Ectodermal cell (in vitro differentiated cells): Measurements from ENCODE around the gene PTGDS.

Source experiments
- H3K27ac ChIP-seq: 2 replicates; pipeline ENCODE4 v1.7.0; 2013; ENCODE audit warnings: mild to moderate bottlenecking, low read depth, low read length; ENCODE audit not compliant: insufficient read depth, poor library complexity, severe bottlenecking
- H3K27me3 ChIP-seq: 2 replicates; pipeline ENCODE4 v1.7.0; 2013; ENCODE audit warnings: mild to moderate bottlenecking, low read length; ENCODE audit not compliant: insufficient read depth, control insufficient read depth, poor library complexity, severe bottlenecking
- H3K36me3 ChIP-seq: one replicate; pipeline ENCODE4 v1.7.0; 2013; ENCODE audit warnings: low read length; ENCODE audit not compliant: control insufficient read depth, insufficient read depth
- H3K4me1 ChIP-seq: one replicate; pipeline ENCODE4 v1.7.0; 2013; ENCODE audit warnings: low read length; ENCODE audit not compliant: control insufficient read depth, insufficient read depth
- H3K4me3 ChIP-seq: 2 replicates; pipeline ENCODE4 v1.7.0; 2013; ENCODE audit warnings: low read depth, low read length, control low read depth; ENCODE audit not compliant: insufficient read depth
- H3K9me3 ChIP-seq: 2 replicates; pipeline ENCODE4 v1.7.0; 2013; ENCODE audit warnings: mild to moderate bottlenecking, low read length, moderate library complexity; ENCODE audit not compliant: control insufficient read depth
- WGBS, 2 experiments: methylation state at CpG; one replicate each; pipeline ENCODE4 v1.1.7; 2013; ENCODE audit warnings: missing lambda C conversion rate in 2 of 2; 5-methylcytosine and 5-hydroxymethylcytosine counted together

The PTGDS gene

DNA sequence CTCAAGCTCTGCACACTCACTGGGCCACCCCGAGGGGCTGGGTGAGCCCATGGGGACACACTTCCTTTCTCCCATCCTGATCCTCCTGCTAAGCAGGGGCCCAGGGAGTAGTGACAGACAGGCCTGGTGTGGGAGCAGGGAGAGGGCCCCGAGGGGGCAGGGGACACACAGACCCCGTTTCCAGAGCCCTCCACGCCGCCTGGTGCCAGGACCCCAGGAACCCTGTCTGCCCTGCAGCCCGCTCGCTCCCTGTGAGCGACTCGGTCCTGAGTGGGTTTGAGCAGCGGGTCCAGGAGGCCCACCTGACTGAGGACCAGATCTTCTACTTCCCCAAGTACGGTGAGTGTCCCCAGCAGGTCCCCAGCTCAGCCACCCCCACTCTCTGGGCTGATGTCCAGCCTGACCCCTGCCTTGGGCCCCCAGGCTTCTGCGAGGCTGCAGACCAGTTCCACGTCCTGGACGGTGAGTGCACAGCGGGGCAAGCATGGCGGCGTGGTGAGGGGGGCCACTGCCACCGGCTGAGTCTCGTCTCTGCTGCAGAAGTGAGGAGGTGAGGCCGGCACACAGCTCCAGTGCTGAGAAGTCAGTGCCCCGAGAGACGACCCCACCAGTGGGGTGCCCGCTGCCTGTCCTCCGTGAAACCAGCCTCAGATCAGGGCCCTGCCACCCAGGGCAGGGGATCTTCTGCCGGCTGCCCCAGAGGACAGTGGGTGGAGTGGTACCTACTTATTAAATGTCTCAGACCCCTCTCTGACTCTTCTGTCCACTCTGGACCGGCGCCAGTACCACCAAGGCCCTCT is 30.9 kb upstream of the PTGDS start:
- H3K36me3 ChIP-seq: peaks cover 13% of the 10 kb centered on the region
- no peaks in the 10 kb centered on the region for H3K9me3 ChIP-seq
- no peaks in the 10 kb centered on the region for H3K27me3 ChIP-seq
- WGBS, 2 experiments: 92 to 93% methylated on average over 27 of the region's 27 CpGs
- peaks cover 21% of the 10 kb centered on the region for H3K4me1 ChIP-seq
- H3K4me3 ChIP-seq: no peak overlapping the region
- H3K27ac ChIP-seq: no peak overlapping the region

GRCh38 chr9:136947028-136947891 is 30.0 kb upstream of the PTGDS start:
- no peak overlapping the region for H3K4me3 ChIP-seq
- H3K27ac ChIP-seq: no peak overlapping the region
- WGBS, 2 experiments: 78 to 82% methylated on average over 26 of the region's 26 CpGs
- peaks cover 25% of the 10 kb centered on the region for H3K4me1 ChIP-seq
- no peaks in the 10 kb centered on the region for H3K9me3 ChIP-seq
- peaks cover 5% of the 10 kb centered on the region for H3K36me3 ChIP-seq
- no peaks in the 10 kb centered on the region for H3K27me3 ChIP-seq

DNA sequence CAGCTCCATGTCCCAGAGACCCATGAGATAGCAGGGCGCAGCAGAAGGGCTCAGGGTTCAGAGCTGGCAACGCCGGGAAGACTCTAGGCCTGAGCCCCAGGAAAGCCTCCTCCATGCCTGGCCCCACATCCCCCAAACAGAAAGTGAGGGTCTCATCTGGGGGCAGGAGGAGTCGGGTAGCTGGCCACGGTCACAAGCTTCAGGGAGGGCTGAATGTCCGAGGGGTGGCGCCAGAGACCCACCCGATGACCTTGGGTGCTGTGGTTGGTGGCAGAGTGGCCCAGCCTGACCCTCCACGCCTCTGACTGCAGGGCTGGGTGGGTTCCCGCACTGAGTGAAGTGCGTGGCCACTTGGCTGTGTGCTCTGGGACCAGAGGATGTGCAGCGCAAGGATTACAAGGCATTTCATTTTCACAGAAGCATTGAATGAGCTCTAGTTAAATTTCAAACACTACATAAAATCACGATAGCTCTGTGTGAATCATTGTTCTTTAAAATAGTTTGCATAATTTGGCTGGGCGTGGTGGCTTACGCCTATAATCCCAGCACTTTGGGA is 29.3 kb upstream of the PTGDS start:
- 61 to 63% methylated on average over 15 of the region's 15 CpGs for WGBS, 2 experiments
- Histone ChIP-seq H3K4me1 (peaks cover 24% of the 10 kb centered on the region), H3K27me3 (no peaks in the 10 kb centered on the region), H3K9me3 (no peaks in the 10 kb centered on the region), H3K27ac (no peak overlapping the region), H3K36me3 (no peaks in the 10 kb centered on the region), H3K4me3 (no peak overlapping the region)

DNA sequence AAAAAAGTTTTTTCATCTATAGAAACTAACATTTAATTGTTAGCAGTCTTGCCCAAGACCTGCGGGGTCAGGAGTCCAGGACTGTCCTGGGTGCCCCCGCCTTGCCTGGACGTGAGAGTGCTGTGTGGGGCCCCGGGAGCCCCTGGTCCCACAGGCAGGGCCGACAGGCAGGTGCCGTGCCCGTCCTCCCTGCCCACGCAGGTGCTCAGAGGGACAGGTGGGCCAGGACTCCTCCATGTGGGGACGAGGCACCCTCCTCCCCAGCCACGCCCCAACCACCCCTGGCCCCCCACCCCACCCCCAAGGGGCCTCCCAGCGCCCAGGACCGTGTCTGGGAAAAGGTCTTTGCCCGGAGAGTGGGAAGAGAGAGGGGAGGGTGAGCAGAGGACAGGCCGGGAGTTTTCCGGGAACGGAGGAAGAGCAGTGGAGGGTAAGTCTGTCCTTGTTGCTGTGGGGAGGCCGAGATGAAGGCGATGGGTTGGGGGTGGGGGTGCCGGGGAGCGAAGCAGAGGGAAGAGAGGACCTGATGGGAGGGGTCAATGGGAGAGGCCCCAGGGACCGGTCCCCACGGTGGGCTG is 28.0 kb upstream of the PTGDS start:
- Histone ChIP-seq H3K27ac (no peak overlapping the region), H3K9me3 (no peaks in the 10 kb centered on the region), H3K4me3 (peak overlapping the region; percentile 51), H3K27me3 (no peaks in the 10 kb centered on the region), H3K36me3 (no peaks in the 10 kb centered on the region), H3K4me1 (peaks cover 18% of the 10 kb centered on the region)
- WGBS, 2 experiments: 25 to 30% methylated on average over 20 to 21 of the region's 22 CpGs

DNA sequence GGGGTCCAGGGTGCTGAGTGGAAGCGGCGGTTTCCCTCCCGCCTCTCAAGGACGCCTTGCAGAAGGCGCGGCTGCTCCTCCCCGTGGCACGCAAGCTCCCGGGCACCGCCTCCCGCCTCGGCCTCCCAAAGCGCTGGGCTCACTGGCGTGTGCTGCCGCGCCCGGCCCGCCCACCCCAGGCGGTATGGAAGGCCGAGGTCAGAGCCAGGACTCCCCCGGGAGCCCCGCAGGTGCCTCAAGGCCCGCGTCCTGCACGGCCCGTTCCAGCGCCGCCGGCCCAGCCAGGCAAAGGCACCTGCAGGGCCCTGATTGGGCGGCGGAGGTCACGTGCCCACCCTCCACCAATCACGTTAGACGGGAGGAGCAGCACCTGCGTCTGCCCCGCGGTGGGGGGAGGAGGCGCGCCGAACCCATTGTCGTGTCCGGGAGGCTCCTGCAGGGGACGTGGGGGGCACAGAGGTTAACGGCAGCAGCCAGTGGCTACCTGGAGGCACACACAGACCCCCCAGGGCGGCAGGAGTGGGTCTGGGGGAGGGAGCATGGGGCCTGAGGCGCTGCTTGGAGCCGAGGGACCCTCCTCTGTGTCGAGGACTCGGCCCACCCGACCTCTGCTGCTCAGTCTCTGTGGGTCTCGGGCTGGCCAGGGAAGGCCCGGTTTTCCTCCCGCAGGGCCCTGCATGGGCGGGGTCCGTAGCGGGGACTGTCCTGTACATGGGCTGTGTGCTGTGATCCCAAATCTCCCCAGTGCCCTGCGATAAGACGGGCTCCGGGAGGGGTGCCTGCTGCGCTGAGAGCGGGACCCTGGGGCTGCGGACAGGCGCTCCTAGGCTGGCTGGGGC is 27.3 kb upstream of the PTGDS start:
- Histone ChIP-seq H3K4me3 (peak overlapping the region; percentile 51), H3K4me1 (peaks cover 18% of the 10 kb centered on the region), H3K36me3 (no peaks in the 10 kb centered on the region), H3K27me3 (no peaks in the 10 kb centered on the region), H3K27ac (no peak overlapping the region), H3K9me3 (no peaks in the 10 kb centered on the region)
- 5 to 6% methylated on average over 63 of the region's 63 CpGs for WGBS, 2 experiments

DNA sequence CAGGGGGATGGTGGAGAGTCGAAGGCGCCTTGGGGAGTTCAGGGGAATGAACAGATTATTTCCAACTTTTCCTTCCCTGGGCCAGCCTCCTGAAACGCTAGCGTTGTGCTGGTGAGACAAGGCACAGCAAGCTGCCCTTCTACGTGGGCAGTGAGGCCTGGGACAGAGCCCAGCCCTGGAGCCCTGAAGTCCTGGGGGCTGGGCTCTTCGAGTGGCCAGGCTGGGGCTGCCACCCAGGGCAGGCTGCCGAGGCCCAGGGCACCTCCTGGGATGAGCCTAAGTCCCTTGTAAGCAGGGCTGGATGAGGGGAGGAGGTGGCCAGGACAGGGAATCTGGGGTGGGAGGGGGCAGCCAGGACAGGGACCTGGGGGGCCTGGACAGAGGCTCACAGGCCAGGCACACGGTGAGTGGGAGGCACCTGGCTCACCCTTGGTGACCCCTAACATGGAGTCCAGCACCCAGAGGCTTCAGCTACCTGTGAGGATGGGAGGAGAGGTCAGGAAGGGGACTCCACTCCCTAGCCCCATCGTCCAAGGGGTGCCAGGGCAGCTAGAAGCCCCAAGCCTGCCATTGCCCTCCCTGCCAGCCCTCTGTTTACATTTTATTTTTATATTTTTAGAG is 26.5 kb upstream of the PTGDS start:
- no peak overlapping the region for H3K27ac ChIP-seq
- 54% methylated on average over 9 of the region's 9 CpGs for WGBS, 2 experiments
- H3K4me1 ChIP-seq: peaks cover 15% of the 10 kb centered on the region
- H3K27me3 ChIP-seq: no peaks in the 10 kb centered on the region
- H3K9me3 ChIP-seq: no peaks in the 10 kb centered on the region
- H3K4me3 ChIP-seq: peak overlapping the region; percentile 51
- H3K36me3 ChIP-seq: no peaks in the 10 kb centered on the region

GRCh38 chr9:136951541-136952320 is 25.6 kb upstream of the PTGDS start, which contains the start of gene LCN12:
Gene LCN12, plus strand, starts transcription at chr9:136952273. Its CDS starts 55 bp downstream, at chr9:136952328.
- no peaks in the 10 kb centered on the region for H3K36me3 ChIP-seq
- H3K9me3 ChIP-seq: no peaks in the 10 kb centered on the region
- H3K27me3 ChIP-seq: no peaks in the 10 kb centered on the region
- peaks cover 15% of the 10 kb centered on the region for H3K4me1 ChIP-seq
- no peak within 1 kb of the TSS for H3K27ac ChIP-seq
- H3K4me3 ChIP-seq: no peak within 1 kb of the TSS
- WGBS, 2 experiments: 84 to 87% methylated on average over 14 of the region's 14 CpGs

- peaks cover 15% of the 10 kb centered on the region for H3K4me1 ChIP-seq
- 88 to 90% methylated on average over 15 of the region's 15 CpGs for WGBS, 2 experiments
- no peak overlapping the region for H3K4me3 ChIP-seq
- H3K9me3 ChIP-seq: no peaks in the 10 kb centered on the region
- no peaks in the 10 kb centered on the region for H3K36me3 ChIP-seq
- no peaks in the 10 kb centered on the region for H3K27me3 ChIP-seq
- H3K27ac ChIP-seq: no peak overlapping the region
Measured at GRCh38 chr9:136952321-136952850, 24.9 kb upstream of the PTGDS start.
